ENCODE data around the gene KIF2C.

- TF ChIP-seq SUZ12 (IDR thresholded peaks at IDR 0.05; ENCODE audit: extremely low read depth, insufficient read depth, insufficient read length) = no peak
- TF ChIP-seq YY1 (IDR thresholded peaks at IDR 0.05; ENCODE audit: insufficient read depth, insufficient read length) = no peak
Measured at GRCh38 chr1:44792736-44793502, 53.3 kb downstream of the KIF2C start.

Measured in NT2/D1 (cell line).